PC-9 (cell line): ENCODE measurements around the gene HTR7.

Experiments
- CTCF ChIP-seq: fragments of 200-600 bp; sonication (generic); conservative IDR thresholded peaks from 2 replicates; pipeline ENCODE4 v1.6.1; 2017; ENCODE audit warnings: mixed run types, antibody characterized with exemption, mild to moderate bottlenecking, moderate library complexity
- EZH2 ChIP-seq: fragments of 200-600 bp; sonication (generic); IDR thresholded peaks from 2 replicates; pipeline ENCODE4 v1.8.0; 2017; ENCODE audit warnings: antibody characterized with exemption, low read depth

- TF ChIP-seq CTCF (no peak), EZH2 (no peak)
These were observed 15.1 kb downstream of the HTR7 start for GRCh38 chr10:90842725-90843124.
